GM10266 (cell line): ENCODE results near the gene DLX3.

Experiments used
- DNase-seq: peaks from one replicate; pipeline ENCODE4 v3.0.0; 2012; ENCODE audit errors: extremely low spot score
- CTCF ChIP-seq: IDR thresholded peaks from 2 replicates; pipeline ENCODE4 v1.5.1; 2012; ENCODE audit warnings: mild to moderate bottlenecking, low read depth; ENCODE audit not compliant: control insufficient read depth, insufficient read depth; ENCODE audit errors: missing control alignments

The DLX3 gene

DNA sequence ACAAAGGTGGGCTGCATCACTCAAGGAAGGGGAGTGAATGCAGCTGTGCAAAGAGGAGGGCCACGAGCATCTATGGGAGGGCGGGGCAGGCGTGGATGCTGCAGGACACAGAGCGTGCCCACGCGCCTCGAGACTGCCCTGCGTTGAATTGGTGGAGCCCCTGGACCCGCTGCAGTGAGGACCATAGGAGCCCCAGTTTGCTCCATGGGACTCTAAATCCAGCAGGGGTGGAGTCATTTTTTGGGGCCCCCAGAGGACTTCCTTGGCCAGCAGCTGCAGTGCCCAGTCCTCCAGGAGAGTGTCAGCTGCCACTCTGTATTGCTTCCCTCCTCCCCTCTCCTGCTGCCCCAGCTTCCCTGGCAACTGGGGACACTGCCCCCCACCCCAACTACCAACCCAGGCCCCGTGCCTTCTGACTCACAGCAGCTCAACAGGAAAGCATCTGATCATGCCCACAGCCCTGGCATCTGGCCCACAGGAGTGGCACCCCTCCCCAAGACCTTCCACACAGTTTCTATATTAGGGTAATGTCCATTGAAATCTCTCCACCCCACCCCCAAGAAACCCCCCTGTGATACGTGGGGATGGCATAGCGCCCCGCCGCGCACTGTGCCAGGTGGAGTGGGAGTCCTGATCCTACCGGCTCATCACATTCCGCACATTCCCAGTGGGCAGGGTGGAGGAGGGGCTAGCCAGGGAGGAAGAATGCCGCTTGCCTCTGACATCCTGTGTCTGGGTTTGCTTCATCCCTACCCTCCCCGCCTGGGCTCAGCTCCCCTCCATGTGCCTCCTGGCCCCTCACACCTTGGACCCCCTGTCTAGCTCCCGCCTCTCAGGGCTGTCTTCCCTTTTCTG is 33.1 kb upstream of the DLX3 start:
- DNase-seq = peak; percentile 6
- no peak for TF ChIP-seq CTCF

DNA sequence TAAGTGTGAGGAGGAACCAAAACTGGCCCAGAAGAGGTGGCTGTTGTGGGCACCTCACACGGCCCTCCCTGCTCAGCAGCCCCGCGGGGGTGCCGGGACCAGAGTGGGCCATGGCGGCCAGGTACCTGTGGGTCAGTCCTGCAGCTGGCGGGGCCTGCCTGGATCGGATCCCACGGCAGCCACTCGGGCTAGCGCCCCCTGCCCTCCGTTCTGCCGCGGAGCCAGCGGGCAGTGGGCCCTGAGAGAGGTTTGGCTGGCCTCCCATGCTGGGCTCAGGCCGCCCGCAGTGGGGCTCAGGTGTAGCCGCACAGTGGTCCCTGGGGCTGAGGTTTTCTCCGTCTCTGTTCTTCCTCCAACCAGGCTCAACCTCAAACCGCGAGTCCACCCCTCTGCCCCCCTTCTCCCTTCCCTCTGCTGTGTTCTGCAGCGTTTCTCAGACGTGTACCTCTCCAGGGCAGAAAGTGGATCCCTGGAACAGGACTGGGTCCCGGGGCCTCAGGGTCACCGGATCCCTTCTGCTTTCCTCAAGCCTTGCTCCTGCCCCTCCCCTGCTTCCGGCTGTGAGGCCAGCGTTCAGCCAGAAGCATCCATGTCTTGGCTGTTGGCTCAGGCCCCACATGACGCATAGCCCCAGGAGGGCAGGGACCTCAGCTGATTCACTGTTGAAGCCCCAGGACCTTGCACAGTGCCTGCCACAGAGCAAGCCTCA is 32.3 kb upstream of the DLX3 start:
- TF ChIP-seq CTCF = no peak

GRCh38 chr17:50026837-50027171 is 31.8 kb upstream of the DLX3 start:
- TF ChIP-seq CTCF = peak; percentile 95
- DNase-seq = peak; percentile 83

More for the DNA sequence above, 32.3 kb upstream of the DLX3 start:
- peak; percentile 4 for DNase-seq

GRCh38 chr17:50026046-50026675 is 31.1 kb upstream of the DLX3 start:
- peak; percentile 1 for TF ChIP-seq CTCF
- DNase-seq = peak; percentile 6

DNA sequence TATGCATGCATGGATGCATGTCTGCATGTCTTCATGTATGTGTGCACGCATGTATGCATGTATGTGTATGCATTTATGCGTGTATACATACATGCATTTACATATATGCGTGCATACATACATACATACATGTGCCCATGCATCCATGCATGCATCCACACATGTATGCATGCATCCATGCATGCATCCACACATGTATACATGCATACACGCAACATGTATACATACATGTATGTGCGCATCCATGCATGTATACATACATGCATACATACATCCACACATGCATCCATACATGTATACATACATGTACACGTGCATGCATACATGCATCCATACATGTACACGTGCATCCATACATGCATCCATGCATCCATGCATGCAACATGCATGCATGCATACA is 29.8 kb upstream of the DLX3 start:
- no peak for DNase-seq
- no peak for TF ChIP-seq CTCF

- DNase-seq = no peak
- TF ChIP-seq CTCF = no peak
These were observed 28.5 kb upstream of the DLX3 start for GRCh38 chr17:50023520-50023919.
